Hypothalamus (tissue), 51 donors: Measurements from ENCODE around the gene GNAT3.

Source experiments
- DNase-seq, 51 donors: peaks; one replicate each; lab custom pipeline; 2025; lab: John Stamatoyannopoulos, UW

GNAT3 gene

DNA sequence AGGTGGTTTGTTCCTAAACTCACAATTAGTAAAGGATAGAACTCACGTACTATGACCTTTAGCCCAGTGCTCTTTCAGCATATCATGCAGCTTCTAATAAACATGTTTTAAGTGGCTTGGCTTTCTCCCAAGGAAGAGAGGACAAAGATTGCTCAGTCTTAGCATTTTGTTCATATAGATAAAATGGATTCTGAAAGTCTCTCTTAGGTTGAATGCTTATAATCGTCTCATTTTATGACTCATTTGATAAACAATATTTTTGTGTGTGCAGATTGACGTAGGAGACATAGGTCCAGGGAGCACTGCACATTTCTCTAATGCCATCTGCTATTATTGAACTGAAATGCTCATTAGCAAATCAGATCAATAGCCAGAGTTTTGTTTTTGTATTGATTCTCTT is 44.8 kb downstream of the GNAT3 start:
- no peak for DNase-seq

DNA sequence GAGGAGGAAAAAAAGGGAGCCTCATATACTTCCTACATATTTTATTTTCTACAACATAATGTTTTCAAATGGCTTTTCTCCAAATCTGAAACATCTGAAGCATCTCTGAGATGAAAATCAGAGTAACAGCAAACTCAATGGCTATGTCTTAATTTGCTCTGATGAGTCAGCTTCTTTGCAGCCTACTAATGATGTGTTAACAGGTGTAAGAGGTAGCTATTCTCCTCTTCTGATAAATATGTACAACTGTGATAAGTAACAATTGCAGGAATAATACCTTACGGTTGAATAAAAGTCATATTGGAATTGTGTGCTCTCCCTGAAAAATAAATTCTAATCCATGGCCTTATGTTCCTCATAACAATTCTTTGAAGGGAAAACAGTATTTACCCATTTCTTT is 45.2 kb downstream of the GNAT3 start:
- no peak for DNase-seq

DNA sequence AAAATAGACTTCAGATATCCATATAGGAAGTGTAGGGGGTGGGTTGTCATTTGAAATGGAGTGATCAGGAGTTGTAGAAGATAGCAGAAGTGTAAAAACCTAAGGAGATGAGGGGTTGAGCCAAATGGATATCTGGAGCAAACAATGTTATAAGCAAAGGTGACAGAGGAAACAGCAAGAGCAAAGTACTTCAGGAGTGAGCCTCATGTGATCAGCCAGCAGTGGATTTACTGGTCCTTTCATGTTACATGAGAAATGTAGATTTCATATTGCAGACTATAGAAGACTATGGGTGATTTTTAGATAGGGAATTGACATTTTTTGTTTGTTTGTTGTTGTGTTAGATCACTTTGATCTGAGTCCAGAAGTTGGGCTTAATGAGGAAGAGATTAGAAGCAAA is 47.7 kb downstream of the GNAT3 start:
- no peak for DNase-seq

DNA sequence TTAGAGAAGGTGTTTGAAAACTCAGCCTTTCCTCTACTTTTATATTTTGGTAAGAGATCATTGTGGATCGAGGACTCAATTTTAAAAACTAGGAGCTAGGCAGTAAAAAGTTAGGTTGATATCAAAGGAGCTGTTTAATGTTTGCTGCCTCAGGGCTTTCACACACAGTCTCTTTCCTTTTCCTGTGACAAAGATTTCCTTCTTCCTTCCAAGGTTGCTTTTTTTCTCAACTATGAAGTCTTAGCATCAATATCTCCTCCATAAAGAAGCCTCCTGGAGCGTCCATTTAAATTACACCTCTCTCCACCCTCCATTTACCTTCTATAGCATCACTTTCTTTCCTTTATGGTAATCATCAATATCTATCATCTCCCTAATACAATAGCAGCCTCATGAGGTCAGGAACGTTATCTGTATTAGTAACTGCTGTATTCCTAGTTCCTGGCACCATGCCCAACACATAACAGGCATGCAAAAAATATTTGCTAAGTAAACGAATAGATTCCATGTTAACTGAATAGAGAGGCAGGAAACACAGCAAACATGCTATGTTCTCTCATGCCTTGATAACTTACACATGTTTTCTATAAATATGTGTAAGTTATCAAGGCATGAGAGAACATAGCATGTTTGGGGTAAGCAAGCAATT is 48.5 kb downstream of the GNAT3 start:
- no peak for DNase-seq

DNA sequence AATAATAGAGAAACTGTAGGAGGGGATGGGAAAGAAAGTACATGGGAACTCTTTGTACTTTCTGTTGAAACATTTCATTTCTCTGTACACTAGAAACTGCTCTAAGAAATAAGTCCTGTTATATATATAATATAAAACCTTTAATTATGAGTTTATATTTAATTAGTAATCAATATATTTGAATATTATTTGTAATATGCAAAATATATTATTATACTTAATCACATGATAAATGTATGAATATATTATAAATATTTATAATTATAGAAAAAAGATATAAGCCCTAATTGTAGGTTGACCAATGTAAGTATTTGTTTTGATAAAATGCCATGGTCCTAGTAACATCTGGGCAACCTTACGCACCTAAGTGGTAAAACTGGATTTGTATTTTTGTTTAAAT is 51.0 kb downstream of the GNAT3 start:
- DNase-seq = no peak

DNA sequence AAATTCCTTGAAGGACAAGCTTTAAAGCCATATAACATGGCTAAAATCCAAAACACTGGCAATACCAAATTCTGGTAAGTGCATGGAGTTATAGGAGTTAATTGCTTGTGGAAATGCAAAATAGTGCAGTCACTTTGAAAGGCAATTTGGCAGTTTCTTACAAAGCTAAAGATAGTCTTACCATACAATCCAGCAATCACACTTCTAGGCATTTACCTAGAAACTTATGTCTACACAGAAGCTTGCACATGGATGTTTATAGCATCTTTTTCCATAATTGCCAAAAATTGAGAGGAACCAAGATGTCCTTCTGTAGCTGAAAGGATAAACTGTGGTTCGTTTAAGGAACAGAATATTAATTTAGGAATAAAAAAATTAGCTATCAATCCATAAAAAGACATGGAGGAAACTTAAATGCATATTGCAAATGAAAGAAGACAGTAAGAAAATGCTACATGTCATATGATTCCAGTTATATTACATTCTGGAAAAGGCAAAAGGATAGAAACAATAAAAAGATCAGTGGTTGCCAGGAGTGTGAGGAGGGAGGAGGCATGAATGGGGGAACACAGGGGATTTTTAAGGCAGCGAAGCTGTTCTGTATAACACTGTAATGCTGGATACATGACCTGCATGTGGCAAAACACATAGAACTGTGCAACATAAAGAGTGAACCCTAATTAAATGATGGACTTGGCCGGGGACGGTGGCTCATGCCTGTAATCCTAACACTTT is 51.9 kb downstream of the GNAT3 start:
- DNase-seq = no peak

DNA sequence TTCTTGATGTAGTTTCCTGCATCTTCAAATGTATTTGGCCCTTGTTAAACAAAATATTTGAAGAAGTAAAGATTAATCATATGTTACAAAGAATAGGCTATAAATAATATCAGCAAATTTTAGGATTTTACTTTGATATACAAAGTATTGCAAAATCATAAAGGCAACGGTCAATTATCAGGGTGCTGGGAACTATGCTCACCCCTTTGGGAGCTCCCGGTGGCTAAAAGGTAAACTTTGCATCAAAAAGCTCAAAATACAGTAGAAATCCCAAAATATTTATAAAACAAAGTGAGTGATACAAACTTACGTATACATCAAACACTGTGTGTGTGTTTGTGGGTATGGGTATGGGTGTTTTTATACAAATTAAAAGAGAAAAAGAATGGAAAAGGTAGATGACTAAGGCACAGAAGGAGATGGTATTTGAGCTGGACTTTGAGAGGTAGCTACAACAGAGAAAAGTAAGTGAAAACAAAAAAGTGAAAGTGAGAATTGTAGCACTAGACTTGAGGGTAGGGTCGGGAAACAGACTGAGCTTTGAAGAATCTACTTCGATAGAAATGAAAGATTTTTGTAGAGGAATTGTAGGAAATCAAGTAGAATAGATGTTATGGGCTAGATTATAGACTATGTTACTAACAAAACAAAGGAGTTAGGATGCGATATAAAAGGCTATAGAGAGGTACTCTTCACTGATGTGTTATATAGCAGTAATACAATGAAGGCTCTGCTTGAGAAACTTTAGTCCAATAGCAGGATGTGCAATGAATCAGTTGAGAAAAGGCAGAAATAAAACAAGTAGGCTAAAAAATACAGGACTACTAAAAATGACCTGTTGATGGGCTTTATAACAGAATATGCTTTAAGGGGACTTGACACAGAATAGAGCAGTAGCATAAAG is 52.8 kb downstream of the GNAT3 start:
- DNase-seq = no peak

DNA sequence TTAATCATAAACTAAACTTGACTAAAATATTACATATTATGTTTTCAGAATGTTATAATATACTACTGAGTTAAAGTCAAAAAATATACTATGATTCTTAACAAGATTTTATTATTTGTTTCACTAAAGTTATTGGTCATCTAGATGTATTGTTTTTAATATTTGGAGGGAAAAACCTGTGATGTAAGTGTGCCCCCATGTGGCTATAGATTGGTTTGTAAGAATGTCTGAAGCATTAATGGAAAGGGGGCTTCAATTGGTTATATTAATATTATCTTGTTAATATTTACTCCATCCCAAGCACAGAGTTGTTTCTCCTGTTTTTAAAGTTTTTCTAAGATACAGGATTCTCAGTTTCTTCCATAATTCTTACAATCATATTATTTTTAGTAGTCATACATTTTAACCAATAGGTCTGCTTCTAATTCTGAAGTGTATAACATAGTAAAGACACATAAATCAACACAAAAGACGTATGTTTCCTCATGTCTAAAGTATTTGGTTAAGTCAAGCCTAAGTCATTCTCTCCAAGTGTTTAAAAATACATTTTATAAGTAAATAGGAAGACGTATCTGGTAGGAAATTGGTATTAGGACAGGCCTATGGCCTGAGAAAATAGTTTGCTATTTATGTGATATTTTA is 58.0 kb downstream of the GNAT3 start:
- DNase-seq = peak in 3 of 51 donors; percentile 1 to 2 (median 2)

DNA sequence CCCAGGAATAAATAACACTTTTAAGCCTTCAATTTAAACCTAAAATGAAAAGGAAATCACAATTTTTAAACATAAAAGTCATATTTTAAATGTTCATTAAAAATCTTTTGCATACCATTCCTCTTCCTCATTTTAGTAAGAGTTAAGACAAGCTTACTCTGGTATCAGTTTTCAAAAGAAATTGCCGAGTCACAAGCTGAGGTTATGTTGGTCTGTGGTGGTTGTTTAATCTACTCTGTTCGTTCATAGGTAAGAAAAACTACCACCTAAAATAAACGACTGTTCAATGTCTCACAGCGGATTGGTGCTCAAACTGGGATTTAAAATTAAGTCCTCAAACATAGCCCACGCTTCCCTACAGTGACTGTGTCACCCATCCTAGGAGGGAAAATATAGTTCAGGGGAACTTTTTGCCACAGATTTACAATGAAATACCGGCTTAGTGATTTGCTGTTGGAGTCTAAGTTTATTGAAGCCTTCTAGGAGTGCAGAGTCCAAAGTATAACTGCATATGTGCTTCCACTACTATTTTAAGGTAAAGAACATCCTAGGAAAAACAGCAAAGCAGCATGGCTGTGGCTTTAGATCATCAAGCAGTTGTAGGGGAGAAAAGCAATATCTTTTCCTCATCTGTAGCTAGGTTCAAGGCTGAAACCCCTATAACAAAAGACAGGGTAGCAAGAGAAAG is 61.1 kb downstream of the GNAT3 start:
- DNase-seq = no peak

DNA sequence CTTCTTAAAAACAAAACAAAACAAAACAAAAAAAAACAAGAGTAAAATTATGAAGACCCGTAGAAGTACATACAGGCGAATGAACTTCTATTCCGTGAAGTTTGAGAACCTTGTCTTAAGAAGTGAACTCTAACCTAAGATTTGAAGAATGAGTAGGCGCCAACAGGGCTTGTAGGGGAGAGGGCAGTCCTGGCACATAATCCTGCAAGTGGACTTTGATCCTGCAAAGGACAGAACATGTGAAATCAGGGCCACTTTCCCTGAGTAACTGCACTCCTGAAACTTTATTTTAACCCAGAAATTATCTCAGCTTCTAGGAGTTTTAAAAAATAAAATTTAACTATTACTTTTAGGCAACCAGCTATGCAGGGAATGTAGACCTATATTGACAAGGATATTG is 62.0 kb downstream of the GNAT3 start:
- no peak for DNase-seq

DNA sequence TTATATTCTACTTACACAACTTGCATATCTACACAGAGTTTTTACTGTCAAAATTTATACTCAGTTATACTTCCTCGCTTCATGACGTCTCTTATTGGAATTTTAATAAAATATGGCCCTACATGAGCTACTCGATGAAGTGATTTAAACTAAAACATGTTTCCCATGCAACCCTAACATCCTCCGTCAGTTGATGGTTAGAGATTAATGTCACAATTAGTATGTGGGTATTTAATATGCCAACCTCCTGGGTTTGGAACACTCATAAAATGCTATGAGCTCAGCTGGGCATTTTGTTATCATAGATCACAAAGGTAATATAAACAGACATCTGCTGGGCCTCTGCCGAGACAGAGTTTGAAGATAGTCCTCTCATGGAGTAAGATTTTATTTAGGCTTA is 66.5 kb downstream of the GNAT3 start:
- no peak for DNase-seq

DNA sequence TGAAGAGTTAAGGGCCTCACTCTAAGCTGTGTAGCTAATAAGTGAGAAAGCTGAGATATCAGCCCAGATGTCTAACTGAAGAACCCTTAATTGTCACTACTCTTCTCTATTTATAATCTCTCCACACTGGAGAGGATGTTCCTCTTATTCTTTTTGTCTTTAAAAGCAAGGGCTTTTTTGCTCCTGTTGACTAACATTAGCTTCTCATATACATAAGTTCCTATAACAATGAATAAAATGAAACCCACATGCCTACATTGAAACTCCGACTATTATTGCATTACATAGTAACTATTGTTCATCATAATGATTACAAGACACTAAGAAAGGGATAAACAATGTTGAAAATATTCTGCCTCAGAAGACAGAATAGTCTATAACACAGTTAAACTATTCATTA is 67.1 kb downstream of the GNAT3 start:
- no peak for DNase-seq

DNA sequence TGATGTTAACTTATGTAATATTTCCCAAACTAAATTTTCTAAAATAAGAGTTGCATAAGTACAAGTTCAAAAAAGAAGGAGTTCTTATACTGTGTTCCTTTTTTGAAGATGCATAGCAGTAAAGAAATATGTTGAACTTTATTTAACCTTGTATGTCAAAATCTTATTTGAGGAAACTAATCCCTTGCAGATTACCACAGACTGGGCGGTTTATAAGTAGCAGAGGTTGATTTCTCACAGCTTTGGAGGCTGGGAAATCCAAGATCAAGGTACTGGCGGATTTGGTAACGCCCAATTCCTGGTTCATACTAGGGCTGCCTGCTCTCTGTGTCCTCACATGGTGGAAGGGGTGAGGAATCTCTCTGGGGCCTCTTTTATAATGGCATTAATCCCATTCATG is 68.5 kb downstream of the GNAT3 start:
- DNase-seq = no peak

DNA sequence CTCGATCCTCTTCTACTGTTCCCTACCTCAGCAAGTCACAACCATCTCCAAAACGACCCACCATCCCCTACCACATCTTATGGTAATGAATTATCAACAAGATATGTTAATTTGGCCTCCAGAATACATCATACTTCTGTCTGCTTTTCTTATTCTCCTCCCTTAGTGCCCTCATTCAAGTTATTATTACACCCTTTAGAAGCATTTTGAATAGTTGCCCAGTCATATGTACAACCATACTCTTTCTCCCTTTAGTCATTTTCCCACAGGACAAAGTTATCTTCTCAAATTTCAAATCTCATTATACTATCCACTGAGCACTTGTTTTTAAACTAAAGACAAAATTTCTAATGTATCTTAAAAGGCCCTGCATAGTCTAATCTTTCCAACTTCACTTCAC is 71.0 kb downstream of the GNAT3 start:
- DNase-seq = no peak

DNA sequence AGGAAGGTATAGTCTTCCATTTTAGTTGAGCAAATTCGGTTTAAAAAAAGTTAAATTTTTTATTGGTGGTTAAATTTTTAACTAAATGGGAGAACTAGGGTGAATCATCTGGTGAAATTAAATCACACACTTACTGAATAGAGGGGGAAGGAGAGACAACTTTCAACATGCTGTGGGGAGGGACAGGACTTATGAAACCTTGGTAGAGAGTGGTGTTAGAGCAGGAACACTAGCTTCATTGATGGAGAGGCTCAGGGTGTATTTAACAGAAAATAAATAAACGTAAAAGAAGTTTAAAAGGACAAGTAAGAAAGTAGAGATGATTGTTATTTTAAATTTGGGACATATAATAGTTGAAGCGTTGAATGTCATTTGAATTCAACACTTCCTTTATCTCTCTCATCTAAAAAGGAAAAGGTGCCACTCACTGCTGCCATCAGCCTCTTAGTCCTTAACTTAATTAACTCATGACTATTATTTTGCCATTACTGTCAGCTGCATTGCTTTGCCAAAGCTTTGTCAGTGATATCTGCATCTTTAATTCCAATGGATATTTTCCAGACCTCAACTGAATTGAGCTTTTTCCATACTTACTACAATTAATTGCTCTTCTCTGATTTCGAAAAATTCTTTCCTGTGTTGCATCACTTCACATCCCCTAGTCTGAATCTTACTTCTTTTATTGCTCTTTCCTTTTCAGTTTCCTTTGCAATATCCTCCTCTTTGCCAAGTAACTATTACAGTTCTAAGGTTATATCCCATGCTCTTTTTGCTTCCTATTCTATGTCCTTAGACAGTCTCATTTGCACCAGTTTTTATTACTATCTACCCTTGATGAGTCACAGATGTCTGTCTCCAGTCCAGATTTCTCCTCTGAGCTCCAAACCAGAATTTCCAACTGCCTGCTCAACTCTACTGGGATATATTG is 71.7 kb downstream of the GNAT3 start:
- DNase-seq = no peak

DNA sequence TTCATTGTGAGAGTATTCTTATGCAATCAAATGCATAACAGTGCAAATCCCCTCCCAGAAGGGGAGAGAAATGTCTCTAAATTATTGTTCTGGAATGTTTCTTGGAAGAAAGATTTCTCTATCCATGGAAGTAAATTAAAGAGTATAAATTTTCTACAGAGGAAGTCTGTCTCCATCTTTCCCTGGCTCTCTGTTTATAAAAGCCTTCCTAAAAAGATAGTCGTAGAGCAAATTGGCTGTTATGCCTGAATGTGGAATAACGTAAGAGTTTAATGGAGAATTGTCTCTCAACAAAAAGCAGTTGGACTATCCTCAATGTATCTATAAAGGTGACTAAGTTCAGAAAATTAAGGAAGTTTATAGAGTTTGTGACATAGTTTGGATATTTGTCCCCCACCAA is 76.3 kb downstream of the GNAT3 start:
- DNase-seq = no peak

DNA sequence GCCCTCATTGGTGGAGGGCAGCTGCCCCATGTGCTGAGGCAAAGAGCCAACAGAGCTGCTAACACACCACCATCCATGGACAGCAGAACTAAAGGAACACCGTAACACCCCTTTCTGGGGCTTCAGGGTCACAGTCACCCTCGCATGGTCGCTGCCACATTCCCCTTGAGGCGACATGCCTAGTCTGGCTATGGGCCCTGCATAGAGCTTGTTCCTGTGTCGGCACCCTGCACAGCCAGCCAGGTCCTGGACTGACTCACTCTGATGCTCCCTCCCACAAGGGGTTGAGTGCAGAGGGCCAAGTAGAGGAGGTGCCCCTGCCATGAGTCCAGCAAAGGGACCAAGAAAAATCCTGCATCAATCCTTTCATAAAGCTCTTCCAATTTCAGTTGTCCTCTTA is 77.8 kb downstream of the GNAT3 start:
- no peak for DNase-seq

DNA sequence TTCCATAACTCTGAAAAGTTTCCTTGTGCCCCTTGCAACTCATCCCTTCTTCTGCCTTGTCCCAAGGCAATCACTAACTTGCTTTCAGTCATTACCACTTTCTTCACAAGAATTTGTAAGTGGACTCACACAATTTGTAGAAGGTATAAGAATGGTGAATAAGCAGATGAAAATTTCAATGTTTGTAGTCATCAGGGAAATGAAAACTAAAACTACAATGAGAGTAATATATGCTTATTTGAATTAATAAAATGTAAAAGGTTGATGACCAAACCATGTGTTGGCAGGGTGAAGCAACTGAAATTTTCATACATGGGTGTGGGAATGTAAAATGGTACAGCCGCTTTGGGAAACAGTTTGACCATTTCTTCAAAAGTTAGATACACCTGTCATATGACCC is 79.7 kb downstream of the GNAT3 start:
- no peak for DNase-seq

DNA sequence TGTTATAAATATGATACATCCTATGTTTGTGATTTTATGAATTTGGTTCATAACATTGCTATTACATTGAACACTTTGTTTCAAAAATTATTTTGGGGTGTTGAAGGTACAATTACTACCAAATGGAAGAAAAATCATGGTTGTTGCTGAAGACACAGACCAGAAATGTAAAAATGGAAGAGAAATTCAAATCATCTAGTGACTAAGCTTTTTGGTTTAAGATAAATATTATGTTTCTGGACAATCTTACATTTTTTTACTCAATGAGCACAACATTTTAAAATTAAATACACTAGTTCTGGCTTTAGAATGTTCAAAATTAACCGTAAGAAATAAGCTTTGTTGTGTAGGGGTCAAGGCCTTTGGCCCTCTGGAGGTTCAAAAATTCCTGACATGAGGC is 82.7 kb downstream of the GNAT3 start:
- no peak for DNase-seq
